ENCODE measurements around the gene PUM2.
"Not testable (repeated sequence)": the region's sequence is repeated elsewhere in the genome, so short reads cannot be mapped to it uniquely, and the experiment has no call there.

PUM2 gene

DNA sequence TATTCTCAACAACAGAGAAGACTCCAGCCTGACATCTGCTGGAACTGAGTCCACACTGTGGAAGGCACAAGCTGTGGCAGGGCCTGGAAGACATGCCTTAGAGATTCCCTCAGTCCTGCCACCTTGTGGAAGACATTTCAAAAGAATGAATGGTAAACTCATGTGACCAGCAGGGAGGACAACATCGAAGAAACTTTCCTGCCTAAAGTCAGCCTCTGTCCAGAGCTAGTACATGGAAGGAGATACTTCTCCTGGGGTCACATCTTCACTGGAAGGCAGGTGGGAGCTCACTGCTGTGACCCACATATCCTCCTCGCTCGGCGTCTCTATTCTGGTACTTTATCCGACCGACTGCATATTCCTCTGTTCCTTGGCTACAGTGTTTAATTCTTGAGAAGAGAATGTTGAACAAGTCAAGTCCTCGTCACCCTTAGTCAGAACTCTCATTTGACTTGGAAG, 59.5 kb downstream of the PUM2 start:
- DNase-seq, result peak; percentile 61 to 76 (median 74)

DNA sequence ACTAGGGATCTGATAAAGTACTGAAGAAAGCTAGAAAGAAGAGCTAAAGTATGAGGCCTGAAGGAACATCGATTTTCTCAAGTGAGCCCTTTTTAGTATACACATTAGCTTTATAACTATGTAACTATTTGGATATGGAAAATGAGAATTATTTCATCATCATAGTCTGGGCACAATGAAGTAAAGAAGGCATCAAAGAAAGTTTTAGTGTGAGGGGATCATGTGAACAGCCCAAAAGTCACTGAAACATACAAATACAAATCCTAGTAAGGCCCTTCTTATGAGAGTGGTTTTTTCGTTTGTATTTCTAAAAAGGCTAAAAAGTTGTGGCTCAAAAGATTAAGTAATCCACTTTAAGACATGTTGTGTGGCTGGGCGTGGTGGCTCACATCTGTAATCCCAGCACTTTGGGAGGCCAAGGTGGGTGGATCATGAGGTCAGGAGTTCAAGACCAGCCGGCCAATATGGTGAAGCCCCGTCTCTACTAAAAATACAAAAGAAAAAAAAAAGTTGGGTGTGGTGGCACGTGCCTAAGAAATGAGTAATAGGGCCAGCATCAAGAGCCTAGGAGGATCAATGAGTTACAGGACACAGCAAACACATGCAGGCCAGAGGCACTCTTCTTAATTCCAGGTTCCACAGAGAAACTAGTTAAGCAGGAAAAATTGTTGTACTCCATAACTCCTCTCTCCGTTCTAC, 61.9 kb downstream of the PUM2 start:
- no peak for DNase-seq

DNA sequence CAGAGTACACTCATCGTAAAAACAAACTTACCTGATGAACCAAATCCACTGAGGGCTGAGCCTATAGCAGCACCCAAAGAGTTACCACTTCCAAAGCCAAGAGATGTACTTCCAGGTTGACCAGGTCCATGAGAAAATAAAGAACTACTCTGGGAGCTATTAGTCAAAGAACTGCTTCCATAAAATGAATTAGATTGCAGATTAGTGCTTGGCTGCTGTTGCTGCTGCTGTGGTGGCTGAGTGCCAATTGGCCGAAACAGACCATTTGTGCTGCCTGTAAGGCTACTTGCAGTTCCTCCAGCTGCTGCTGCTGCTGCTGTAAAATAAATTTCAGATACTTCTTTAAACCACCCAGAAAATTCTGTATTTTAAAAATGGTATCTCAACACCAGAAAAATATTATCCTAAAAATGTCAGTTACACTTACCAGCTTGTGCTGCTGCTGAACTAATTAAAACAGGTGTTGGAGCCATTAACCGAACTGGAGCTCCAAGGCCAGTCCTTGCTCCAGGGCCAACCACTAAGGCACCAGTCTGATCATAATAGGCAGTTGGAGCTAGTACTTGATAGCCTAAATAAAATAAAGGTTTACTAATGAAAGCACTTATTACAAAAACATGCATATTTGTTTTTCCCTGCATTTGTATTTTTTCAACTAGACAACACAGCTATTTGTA, 67.6 kb downstream of the PUM2 start:
- DNase-seq, result no peak

DNA sequence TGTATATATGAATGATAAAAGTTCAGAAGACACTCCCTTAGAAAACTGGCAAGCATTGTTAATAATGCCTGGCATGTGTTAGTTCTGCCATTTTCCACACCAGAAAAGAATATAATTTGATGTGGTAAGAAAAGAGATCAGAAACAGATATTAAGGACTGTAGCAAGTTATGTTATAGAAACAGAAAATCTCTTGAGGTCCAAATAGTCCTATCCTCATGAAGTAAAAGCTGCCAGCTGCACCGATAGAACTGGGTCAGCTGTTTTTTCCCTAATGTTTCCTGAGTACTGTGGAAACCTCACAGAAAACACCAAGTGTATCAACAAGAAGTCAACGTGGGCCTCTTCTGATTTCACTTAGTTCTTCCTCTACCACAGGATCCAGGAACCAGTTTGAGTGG, 68.8 kb downstream of the PUM2 start:
- DNase-seq, result no peak

DNA sequence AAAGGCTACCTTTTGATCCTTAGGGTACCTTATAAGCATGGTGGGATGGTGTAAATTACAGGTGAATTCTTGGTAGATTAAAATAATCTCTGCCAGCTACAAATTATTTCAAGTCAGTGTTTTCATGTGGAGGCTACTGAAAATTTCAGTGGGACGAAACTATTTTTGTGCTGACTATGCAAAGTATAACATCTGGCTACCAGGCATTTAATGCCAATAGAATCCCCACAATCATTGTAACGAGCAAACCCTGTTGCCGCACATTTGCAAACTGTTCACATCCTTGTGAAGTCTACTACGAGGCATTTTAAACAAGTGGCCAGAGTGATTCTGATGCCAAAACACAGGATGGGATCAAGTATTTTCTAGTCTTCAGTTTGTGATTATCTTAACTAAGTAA, 77.6 kb downstream of the PUM2 start:
- DNase-seq, result no peak

GRCh38 chr2:20268317-20268716, 82.3 kb downstream of the PUM2 start:
- not testable (repeated sequence) for DNase-seq

DNA sequence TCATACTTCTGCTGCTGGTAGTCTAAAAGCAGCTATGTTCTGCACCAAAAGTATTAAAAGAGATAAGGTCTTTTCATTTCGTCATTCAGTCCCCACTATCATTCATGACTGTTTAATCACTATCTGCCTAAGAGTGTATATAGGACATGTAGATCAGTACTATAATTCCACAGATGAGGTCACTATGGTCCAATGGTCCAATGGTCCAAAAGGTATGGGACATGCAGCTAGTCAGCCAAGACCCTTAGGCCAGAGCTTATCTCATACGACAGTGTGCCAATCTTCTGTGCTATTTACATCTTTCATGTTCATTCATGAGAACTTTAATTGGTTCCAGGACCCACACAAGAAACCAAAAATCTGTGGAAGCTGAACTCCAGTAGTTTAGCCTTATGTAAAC, 83.1 kb downstream of the PUM2 start:
- no peak for DNase-seq

DNA sequence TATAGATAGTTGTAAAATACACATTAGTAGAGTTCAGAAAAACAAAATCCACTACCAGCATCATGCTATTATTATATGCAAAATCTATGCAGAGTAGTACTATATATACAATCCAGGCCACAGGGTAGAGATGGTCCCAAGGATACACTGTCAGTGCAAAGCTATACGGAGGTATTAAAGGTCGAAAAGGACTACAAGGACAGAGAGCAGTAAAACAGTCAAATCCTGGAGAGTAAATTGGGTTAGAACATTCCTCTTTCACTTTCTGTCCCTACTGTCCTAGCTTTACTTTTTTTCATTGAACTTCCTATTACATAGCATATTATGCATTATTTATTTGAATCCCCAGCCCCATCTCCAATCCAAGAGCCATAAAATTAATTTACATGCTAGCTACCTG, 86.0 kb downstream of the PUM2 start:
- DNase-seq, result no peak

DNA sequence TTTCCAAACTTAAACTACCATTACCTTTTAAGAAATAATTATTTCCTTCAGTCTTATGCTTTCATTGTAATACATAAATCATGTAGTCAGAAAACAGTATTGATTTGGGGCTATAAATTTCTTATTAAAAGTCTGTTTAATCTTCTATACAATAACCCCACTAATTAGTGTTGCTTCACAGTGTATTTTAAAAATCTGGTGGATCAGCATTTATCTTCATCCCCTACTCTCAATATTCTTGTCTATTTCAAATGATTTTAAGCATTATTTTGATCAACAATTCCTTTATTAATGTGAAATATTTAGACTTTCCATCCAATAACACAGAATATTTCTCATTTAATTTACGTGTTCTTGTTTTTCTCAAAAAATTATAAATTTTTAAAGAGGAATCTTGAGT, 93.2 kb downstream of the PUM2 start:
- no peak for DNase-seq

DNA sequence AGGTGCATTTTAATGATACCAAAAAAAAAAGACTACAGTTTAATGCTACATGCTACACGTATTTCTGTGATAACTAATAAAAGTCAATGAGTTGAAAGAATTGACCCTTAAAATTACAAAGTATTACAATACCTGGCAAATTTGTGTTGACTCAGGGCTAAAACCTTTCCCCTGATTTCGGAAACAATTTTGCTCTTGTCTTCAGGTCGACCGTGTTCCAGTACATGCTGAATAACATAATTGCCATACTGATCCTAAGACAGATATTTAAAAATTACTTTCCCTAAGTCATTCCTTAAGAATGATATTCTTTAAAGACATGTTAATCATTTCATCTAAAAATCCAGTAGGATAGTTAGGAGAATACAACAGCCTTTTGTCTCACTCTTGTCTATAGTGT, 95.9 kb downstream of the PUM2 start:
- DNase-seq, result no peak

GRCh38 chr2:20250436-20250835, 100.2 kb downstream of the PUM2 start:
- DNase-seq, result no peak

- DNase-seq, result no peak
These were observed 101.5 kb downstream of the PUM2 start for GRCh38 chr2:20249170-20249569.

DNA sequence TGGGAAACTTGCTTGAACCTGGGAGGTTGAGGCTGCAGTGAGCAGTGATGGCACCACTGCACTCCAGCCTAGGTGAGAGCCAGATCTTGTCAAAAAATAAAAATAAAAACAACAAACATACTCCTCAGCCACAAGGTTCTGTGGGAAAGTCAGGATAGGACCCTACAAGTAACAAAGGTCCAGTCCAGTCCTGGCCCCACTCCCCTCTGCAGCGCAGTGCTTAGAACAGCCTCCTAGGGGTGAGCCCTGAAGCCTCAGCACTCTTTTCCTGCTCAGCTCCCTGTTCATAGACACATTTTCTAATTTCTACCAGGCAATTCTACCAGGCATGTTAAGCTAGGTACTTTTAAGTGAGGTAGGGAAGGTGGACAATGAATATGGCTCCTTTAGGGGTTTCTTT, 103.6 kb downstream of the PUM2 start:
- DNase-seq, result no peak

DNA sequence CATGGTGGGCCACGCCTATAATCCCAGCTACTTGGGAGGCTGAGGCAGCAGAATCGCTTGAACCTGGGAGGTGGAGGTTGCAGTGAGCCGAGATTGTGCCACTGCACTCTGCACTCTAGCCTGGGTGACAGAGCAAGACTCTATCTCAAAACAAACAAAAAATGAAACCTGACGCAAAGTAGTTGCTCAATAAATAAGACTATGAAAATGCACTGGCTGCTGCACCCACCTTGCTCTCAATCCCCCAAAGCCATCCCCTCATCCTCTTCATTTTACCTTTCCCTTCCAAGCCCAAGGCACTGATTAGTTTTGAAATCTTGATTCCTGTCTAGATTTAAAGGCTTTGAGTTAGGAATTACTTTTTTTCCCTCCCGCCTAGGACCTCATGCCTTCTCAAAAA, 107.0 kb downstream of the PUM2 start:
- not testable (repeated sequence) for DNase-seq

DNA sequence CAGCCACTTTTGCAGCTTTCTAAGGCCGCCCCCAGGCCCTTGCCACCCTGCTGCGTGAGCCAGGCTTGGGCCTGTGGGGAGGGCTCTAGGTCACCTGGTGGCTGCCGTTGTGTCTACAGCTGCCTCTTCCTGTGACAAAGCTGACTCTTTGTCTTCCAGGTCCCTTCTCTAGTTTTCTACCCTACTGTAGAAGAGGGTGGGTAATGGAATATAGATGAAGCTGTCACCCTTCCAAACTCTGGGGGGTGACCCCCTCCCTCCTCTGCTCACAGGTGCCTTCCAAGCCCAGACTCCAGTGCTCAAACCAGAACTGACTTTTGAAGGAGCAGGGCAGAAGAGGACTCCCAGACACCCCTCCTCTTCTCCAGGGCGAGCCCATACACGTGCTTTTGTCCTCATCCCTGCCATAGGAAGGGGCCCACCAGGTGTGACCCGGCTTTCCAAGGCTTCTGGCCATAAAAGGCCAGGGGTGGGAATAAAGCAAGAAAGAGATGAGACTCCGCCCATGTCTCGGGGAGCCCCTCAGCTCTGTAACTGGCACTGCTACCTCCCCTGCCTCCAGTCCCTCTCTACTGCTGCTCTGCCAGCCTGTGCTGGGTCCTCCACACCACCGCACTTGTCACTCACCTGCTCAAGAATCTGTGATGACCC, 107.8 kb downstream of the PUM2 start:
- DNase-seq, result no peak

GRCh38 chr2:20241973-20242726, 108.5 kb downstream of the PUM2 start:
- DNase-seq, result peak in 2 of 4 experiments; percentile 13 to 43

DNA sequence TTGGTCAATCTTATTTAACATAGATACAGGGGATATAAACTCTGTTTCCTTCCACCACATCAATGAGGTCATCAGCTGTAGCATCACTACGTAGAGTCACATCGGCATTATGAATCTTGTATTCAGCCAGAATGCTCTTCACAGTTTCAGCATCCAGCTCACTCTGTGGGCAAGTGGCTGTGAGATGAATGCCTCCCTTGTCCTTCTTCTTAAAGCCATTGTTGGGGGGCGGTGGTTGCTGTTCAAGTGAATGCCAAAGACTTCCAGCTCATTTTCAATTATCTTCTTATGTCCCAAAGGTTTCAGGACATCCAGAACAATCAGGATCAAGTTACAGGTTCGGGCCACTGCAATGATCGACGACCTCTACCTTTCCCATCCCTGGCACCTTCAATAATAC, 110.4 kb downstream of the PUM2 start:
- DNase-seq, result not testable (repeated sequence)

GRCh38 chr2:20236496-20236895, 114.1 kb downstream of the PUM2 start:
- no peak for DNase-seq

- DNase-seq, result no peak
These were observed 114.9 kb downstream of the PUM2 start for GRCh38 chr2:20235655-20236305.

GRCh38 chr2:20234597-20234996, 116.0 kb downstream of the PUM2 start:
- DNase-seq, result not testable (repeated sequence)

GRCh38 chr2:20232837-20233207, 117.8 kb downstream of the PUM2 start:
- DNase-seq, result no peak

GRCh38 chr2:20231598-20232026, 119.0 kb downstream of the PUM2 start:
- no peak for DNase-seq

GRCh38 chr2:20231159-20231558, 119.5 kb downstream of the PUM2 start:
- DNase-seq, result no peak

Data from suppressor macrophage (primary cell).